Omental fat pad (tissue), 4 donors: ENCODE measurements around the gene POMT2. TPM values are rescaled to one million over a fixed set of nuclear protein-coding genes. Genes with fewer than 3 reads are reported as not detected.

Experiments
- ATAC-seq: fragments of 150-250 bp; one replicate; pipeline ENCODE4 v1.9.1; 2016; ENCODE audit warnings: mild to moderate bottlenecking, moderate library complexity; ENCODE audit not compliant: low FRiP score
- DNase-seq: peaks from one replicate; pipeline ENCODE4 v3.0.0-alpha.2; 2019; ENCODE audit warnings: low spot score
- total RNA-seq, 4 donors: library from RNA; depleted of rRNA; stranded (reverse); fragments of >200 nt; gene quantifications; one replicate each; pipeline ENCODE4 v1.1.0, GENCODE V29; 2016
- TF ChIP-seq, protein P1 (sequence below), 3 donors: fragments of 450-650 bp; IDR thresholded peaks; one replicate each; pipeline ENCODE4 v1.5.1; 2016 to 2017; ENCODE audit warnings: antibody characterized with exemption in 3 of 3, mild to moderate bottlenecking in 3 of 3, moderate library complexity in 2 of 3

The POMT2 gene
- total RNA-seq, 4 donors from 2014 or later: 14.3 to 23.3 (median 18.8) TPM

DNA sequence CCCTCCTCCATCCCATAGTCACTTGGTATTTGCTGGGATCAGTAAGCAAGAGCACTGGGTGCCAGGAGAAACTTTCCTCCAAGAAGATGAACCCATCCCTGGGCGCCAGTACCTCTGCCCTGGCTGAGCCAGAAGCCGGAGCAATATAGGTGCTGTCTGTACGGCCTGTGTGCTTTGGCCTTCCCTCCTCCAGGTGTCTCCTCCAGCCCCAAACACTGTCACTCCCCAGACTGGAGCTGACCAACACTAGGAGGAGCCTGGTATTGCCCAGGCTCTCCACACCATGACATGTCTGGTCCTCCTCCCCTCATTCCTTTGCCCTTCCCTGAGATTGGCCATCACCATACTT lies 5.0 kb upstream of the POMT2 start:
- DNase-seq: no peak
- ATAC-seq: no peak
- TF ChIP-seq, protein P1, sequence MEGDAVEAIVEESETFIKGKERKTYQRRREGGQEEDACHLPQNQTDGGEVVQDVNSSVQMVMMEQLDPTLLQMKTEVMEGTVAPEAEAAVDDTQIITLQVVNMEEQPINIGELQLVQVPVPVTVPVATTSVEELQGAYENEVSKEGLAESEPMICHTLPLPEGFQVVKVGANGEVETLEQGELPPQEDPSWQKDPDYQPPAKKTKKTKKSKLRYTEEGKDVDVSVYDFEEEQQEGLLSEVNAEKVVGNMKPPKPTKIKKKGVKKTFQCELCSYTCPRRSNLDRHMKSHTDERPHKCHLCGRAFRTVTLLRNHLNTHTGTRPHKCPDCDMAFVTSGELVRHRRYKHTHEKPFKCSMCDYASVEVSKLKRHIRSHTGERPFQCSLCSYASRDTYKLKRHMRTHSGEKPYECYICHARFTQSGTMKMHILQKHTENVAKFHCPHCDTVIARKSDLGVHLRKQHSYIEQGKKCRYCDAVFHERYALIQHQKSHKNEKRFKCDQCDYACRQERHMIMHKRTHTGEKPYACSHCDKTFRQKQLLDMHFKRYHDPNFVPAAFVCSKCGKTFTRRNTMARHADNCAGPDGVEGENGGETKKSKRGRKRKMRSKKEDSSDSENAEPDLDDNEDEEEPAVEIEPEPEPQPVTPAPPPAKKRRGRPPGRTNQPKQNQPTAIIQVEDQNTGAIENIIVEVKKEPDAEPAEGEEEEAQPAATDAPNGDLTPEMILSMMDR (IDR thresholded peaks at IDR 0.05): no peak

DNA sequence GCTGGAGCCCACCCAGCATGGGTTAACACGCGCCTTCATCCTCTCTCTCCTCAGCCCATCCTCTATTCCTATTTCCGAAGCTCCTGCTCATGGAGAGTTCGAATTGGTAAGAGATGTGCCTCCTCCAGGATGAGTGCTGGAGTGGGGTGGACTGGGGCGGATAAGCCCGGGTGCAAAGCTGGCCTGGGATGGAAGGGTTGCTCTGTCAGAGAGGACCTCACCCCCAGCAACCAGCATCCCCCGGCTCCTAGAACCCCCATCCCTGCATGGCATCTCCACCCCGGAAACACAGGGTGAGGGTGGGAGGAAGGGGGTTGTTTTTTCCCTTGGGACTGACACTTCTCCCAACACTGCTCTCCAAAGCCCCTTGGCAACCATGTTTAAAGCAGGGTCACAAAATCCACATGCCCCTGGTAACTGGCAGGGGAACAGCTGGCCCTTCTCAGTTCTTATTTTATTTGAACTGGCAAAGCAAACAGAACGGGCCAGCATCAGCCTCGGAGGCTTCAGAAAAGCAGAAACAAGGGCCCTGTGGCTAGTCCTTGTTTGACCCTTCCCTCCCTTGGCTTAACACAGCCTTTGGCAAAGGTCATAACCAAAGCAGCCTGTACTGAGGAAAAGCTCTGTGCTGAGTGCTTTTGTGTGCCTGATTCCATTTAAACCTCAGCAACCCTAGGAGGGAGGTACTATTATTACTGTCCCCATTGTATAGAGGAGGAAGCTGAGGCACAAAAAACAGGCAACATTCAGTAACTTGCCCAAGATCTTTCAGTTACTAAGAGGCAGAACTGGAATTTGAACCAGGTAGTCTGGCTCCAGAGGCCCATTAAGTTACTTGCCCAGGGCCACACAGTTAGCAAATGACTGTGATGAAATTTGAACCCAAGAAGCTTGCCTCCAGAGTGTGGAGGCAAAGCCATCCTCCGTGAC lies 4.4 kb upstream of the POMT2 start:
- TF ChIP-seq, protein P1 (IDR thresholded peaks at IDR 0.05): no peak
- ATAC-seq (no peak), DNase-seq (no peak)

DNA sequence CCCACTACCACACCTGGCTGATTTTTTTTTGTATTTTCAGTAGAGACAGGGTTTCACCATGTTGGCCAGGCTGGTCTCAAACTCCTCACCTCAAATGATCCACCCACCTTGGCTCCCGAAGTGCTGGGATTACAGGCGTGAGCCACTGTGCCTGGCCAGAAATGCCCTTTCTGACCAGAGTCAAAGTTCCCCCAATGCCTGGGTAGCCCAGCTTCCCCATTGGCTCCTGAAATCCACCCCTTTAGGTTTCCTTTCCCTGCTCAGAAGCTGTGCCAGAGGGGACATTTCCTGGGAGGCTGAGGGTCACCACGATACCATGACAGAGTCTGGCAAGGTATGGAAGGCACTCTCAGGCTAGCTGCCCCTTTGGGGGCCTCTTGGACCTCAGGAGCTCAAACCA lies 3.6 kb upstream of the POMT2 start:
- TF ChIP-seq, protein P1 (IDR thresholded peaks at IDR 0.05): no peak
- no peak for ATAC-seq
- DNase-seq: no peak

DNA sequence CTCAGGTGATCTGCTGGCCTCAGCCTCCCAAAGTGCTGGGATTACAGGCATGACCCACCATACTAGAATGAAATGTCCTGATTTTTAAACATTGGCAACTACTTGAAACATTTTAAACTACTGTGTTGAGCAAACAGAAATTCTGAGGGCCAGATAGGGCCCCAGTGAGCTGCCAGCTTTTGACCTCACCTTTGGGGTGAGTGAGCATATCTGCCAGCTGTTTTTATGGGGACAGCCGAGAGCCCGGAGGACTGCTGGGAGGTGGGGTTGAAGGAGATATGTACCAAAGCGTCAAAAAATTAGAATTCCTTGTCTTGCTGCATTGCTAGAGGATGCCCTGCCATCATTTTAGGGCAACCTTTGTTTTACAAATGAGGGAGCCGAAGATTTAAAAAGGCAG lies 2.9 kb upstream of the POMT2 start:
- ATAC-seq: no peak
- no peak for DNase-seq
- TF ChIP-seq, protein P1 (IDR thresholded peaks at IDR 0.05): no peak

DNA sequence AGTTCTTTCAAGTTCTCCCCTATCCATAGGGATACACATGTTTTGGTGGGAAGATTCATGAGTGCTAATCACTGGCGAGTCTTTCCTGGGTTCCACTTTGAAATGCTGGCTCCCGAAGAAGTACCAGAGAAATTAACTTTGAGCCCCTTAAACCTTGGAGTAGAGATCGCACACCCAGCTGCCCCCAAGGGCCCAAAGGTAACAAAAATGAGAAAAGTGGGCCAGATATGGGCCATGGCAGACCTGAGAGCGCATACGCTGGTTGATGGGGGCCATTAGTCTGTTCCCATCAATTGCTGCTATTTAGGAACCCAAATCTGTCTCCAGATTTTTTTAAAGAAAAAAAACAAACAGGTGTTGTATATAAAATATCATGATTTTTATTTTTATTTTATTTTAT lies 2.3 kb upstream of the POMT2 start:
- ATAC-seq (no peak), DNase-seq (no peak)
- TF ChIP-seq, protein P1 (IDR thresholded peaks at IDR 0.05): no peak

DNA sequence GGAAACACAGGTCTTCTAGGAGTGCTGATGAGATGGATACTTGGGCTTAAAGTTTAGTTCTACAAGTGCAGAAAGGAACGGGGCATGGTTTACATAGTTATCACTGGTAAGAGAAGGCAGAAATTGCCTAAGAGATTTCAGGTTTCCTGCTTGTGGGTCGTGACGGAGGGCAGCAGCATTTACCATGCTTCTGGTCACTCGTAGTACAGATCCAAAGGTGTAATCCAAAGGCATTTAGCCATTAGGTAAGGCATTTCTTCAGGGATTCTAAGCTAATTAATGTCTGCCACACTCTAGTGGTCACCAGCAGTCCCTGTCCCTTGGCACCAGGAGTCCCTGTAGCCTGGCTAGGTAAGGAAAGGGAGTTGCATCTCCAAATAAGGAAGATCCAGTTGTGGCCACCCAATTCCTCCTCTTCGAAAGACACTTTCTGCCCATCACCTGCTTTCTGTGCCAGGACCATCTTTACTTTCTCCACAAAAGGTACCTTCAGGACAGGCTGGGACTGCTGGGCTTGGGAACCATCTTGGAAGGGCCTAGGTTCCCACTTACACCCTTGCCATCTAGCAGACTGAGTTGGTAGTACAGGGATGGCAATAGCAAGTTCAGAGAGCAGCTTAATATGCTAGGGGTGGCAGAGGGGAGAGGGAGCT lies 1.7 kb upstream of the POMT2 start:
- TF ChIP-seq, protein P1 (IDR thresholded peaks at IDR 0.05): no peak
- no peak for ATAC-seq
- DNase-seq: no peak
